PFSK-1 (cell line): ENCODE measurements around the gene ALDH9A1.

ENCODE experiments used
- FOXP2 ChIP-seq: optimal IDR thresholded peaks from 2 replicates; pipeline ENCODE3; 2011; ENCODE audit warnings: borderline replicate concordance, control low read depth, inconsistent platforms; ENCODE audit not compliant: insufficient read depth; ENCODE audit errors: extremely low read length, extremely low read depth
- POLR2AphosphoS5 ChIP-seq: IDR thresholded peaks from 2 replicates; pipeline ENCODE4 v1.6.1; 2012; ENCODE audit warnings: low read depth, mild to moderate bottlenecking, control low read depth, low read length, moderate library complexity
- SIN3A ChIP-seq: IDR thresholded peaks from 2 replicates; pipeline ENCODE4 v1.6.1; 2012; ENCODE audit warnings: mild to moderate bottlenecking, low read length, moderate library complexity, borderline replicate concordance; ENCODE audit not compliant: insufficient read depth
- TAF1 ChIP-seq: IDR thresholded peaks from 2 replicates; pipeline ENCODE4 v1.6.1; 2012; ENCODE audit warnings: low read length, control low read depth, borderline replicate concordance; ENCODE audit not compliant: insufficient read depth
- TF ChIP-seq, protein P1 (sequence below), 2 experiments: IDR thresholded peaks; 2 replicates each; pipeline versions ENCODE4 v1.6.1 to v1.8.0; 2011 to 2012; ENCODE audit warnings: low read depth in 2 of 2, low read length in 2 of 2, control low read depth in 1 of 2, inconsistent platforms in 1 of 2, mild to moderate bottlenecking in 1 of 2, moderate library complexity in 1 of 2; ENCODE audit not compliant: insufficient read depth in 1 of 2

The ALDH9A1 gene

DNA sequence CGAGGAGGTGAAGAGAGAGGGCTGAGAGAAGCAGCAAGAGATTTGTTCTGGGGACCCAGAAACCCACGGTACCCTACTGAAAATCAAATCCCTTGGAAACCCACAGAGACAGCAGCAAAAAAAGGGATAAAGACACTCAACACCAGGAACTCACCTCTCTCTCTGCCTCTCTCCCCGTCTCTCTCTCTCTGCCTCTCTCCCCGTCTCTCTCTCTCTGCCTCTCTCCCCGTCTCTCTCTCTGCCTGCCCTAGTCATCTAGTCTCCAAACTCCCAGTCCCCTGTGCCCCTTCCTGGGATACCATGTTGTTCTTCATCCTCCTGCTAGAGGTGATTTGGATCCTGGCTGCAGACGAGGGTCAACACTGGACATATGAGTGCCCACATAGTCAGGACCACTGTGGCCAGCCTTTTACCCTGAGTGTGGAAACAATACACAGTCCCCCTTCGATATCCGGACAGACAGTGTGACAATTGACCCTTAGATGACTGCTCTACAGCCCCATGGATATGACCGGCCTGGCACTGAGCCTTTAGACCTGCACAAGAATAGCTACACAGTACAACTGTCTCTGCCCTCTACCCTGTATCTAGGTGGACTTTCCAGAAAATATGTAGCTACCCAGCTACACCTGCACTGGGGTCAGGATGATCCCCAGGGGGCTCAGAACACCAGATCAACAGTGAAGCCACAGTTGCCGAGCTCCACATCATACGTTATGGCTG, 9.8 kb upstream of the ALDH9A1 start:
- no peak for TF ChIP-seq FOXP2
- no peak for TF ChIP-seq TAF1
- TF ChIP-seq SIN3A: no peak
- TF ChIP-seq POLR2AphosphoS5: no peak
- TF ChIP-seq, protein P1, sequence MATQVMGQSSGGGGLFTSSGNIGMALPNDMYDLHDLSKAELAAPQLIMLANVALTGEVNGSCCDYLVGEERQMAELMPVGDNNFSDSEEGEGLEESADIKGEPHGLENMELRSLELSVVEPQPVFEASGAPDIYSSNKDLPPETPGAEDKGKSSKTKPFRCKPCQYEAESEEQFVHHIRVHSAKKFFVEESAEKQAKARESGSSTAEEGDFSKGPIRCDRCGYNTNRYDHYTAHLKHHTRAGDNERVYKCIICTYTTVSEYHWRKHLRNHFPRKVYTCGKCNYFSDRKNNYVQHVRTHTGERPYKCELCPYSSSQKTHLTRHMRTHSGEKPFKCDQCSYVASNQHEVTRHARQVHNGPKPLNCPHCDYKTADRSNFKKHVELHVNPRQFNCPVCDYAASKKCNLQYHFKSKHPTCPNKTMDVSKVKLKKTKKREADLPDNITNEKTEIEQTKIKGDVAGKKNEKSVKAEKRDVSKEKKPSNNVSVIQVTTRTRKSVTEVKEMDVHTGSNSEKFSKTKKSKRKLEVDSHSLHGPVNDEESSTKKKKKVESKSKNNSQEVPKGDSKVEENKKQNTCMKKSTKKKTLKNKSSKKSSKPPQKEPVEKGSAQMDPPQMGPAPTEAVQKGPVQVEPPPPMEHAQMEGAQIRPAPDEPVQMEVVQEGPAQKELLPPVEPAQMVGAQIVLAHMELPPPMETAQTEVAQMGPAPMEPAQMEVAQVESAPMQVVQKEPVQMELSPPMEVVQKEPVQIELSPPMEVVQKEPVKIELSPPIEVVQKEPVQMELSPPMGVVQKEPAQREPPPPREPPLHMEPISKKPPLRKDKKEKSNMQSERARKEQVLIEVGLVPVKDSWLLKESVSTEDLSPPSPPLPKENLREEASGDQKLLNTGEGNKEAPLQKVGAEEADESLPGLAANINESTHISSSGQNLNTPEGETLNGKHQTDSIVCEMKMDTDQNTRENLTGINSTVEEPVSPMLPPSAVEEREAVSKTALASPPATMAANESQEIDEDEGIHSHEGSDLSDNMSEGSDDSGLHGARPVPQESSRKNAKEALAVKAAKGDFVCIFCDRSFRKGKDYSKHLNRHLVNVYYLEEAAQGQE (IDR thresholded peaks at IDR 0.05; ENCODE audit: insufficient read depth in 1 of 2, low read depth in 2 of 2, low read length in 2 of 2): no peak

DNA sequence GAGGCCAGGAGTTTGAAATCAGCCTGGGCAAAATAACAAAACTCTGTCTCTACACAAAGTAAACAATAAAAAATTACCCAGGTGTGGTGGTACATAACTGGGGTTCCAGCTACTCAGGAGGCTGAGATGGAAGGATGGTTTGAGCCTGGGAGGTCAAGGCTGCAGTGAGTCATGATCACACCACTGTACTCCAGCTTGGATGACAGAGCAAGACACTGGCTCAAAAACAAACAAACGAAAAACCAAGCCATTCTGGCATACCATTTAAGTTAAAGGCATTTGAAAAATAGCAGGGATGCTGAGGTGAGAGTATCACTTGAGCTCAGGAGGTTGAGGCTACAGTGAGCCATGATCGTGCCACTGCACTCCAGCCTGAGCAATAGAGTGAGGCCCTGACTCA, 5.3 kb upstream of the ALDH9A1 start:
- TF ChIP-seq SIN3A (no peak), POLR2AphosphoS5 (no peak), TAF1 (no peak), FOXP2 (no peak)
- TF ChIP-seq, protein P1 (IDR thresholded peaks at IDR 0.05; ENCODE audit: insufficient read depth in 1 of 2, low read depth in 2 of 2, low read length in 2 of 2): no peak

GRCh38 chr1:165699577-165699976, 1.2 kb upstream of the ALDH9A1 start:
- no peak for TF ChIP-seq FOXP2
- no peak for TF ChIP-seq TAF1
- TF ChIP-seq SIN3A: no peak
- no peak for TF ChIP-seq POLR2AphosphoS5
- TF ChIP-seq, protein P1 (IDR thresholded peaks at IDR 0.05; ENCODE audit: insufficient read depth in 1 of 2, low read depth in 2 of 2, low read length in 2 of 2): no peak

GRCh38 chr1:165698761-165699052, 345 bp upstream of the ALDH9A1 start:
- TF ChIP-seq POLR2AphosphoS5: peak; percentile 81
- TF ChIP-seq, protein P1 (IDR thresholded peaks at IDR 0.05; ENCODE audit: insufficient read depth in 1 of 2, low read depth in 2 of 2, low read length in 2 of 2): no peak

DNA sequence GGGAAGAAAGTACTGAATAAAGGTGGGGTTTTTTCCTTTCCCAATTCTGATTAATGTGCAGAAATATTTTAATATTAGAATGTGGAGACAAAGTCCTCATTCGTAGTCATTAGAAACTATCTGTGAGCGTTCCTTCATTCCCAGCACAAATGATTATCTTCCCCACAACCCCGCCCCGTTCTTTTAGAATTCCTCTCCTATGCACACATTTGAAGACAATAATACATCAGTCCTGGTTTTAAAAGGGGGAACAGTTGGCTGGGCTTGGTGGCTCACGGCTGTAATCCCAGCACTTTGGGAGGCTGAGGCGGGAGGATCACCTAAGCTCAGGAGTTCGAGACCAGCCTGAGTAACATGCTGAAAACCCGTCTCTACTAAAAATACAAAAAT, 876 bp downstream of the ALDH9A1 start:
- TF ChIP-seq, protein P1 (IDR thresholded peaks at IDR 0.05; ENCODE audit: insufficient read depth in 1 of 2, low read depth in 2 of 2, low read length in 2 of 2): no peak
- TF ChIP-seq POLR2AphosphoS5: no peak
- TF ChIP-seq SIN3A: no peak
- no peak for TF ChIP-seq TAF1
- TF ChIP-seq FOXP2: no peak
